SKM-1 treated with dmso at 0.1 percent for 144 hours (cell line): ENCODE measurements around the gene ABL1.
A peak's percentile ranks its signal among the peaks of the same experiment; 100 is the strongest.
"Not testable (repeated sequence)": the region's sequence is repeated elsewhere in the genome, so short reads cannot be mapped to it uniquely, and the experiment has no call there.

Experiments used
- DNase-seq: peaks from one replicate; lab custom pipeline; 2025; ENCODE audit not compliant: unreplicated experiment; lab: John Stamatoyannopoulos, UW

The ABL1 gene

GRCh38 chr9:130834371-130835336 is at the start of gene ABL1:
ABL1 (plus strand) TSS chr9:130835254; CDS start chr9:130835447, 193 bp downstream.
- DNase-seq = peak; percentile 82

GRCh38 chr9:130785940-130786508 is 49.0 kb upstream of the ABL1 start:
- no peak for DNase-seq

DNA sequence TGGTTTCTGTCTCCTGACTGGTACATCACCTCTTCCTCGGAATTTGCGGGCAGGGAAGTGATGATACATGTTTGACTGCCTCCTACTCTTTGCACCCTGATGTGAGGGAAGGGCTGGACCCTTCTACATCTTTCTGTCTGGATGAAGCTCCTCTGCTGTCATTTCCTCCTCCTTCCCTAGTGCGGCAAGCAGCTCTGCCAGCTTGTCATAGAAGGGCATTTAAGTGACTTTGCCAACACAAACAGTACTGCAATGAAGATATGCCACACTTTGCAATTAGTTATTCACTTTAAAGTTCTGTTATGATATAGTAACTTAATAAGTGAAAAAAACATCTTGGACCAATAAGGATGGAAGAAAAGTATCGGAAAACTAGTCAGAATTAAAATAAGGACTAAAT is 48.5 kb upstream of the ABL1 start:
- DNase-seq = no peak

DNA sequence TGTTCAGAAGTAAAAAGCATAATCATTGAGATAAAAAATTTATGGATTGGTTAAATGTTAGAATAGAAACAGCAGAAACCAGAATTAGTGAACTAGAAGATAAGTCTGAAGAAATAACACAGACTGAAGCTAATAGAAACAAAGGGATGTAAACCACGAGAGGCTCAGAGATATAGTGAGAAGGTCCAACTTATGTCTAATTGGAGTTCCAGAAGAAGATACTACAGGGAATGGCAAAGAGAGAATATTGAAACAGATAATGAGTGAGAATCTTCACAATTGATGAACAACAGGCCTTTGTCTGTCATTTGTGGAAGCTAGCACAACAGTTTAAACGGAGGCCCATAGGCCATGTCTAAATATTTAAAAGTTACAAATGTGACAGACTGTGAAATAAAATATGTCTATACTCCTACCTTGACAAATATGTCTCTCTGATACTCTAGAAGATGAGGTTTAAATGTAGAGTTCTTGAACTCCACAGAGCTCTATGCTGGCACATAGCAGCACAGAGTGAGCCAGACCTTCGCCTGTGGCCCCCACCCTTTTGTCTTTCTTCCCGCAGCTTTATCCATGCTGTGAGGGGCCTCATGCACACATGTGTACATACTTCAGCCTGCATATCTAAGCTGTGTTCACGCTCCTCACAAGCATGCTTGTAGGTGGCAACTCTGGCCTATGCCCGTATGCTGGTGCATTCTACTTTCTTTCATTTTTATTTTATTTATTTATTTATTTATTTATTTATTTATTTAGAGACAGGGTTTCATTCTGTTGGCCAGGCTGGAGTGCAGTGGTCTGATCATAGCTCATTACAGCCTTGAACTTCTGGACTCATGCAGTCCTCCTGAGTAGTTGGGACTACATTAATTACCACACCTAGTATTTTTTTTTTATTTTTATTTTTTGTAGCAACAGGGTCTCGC is 45.0 kb upstream of the ABL1 start:
- DNase-seq = no peak

GRCh38 chr9:130791303-130791894 is 43.7 kb upstream of the ABL1 start:
- DNase-seq = no peak

DNA sequence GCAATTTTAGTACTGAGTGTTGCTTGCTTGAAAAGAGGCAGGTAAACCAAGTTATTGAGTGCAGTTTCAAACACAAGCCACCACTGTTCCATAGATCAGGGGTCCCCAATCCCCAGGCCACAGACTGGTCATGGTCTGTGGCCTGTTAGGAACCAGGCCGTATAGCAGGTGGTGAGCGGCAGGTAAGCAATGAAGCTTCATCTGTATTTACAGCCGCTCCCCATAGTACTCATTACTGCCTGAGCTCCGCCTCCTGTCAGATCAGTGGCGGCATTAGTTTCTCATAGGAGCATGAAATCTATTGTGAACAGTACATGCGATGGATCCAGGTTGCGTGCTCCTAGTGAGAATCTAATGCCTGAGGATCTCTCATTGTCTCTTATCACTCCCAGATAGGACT is 41.5 kb upstream of the ABL1 start:
- no peak for DNase-seq

DNA sequence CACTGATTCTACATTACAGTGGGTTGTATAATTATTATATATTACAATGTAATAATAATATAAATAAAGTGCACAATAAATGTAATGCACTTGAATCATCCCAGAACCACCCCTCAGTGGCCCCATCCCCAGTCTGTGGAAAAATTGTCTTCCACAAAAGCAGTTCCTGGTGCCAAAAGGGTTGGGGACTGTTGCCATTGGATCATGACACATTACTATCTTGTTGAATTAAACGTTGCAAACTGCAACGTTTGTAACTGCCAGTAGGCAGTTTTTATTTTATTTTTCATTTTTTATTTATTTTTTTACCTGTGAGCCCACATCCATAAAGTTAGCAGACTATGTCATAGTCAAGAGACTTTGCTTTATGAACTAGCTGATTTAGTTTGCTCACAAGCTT is 41.0 kb upstream of the ABL1 start:
- DNase-seq = not testable (repeated sequence)

GRCh38 chr9:130794423-130794822 is 40.6 kb upstream of the ABL1 start:
- not testable (repeated sequence) for DNase-seq

DNA sequence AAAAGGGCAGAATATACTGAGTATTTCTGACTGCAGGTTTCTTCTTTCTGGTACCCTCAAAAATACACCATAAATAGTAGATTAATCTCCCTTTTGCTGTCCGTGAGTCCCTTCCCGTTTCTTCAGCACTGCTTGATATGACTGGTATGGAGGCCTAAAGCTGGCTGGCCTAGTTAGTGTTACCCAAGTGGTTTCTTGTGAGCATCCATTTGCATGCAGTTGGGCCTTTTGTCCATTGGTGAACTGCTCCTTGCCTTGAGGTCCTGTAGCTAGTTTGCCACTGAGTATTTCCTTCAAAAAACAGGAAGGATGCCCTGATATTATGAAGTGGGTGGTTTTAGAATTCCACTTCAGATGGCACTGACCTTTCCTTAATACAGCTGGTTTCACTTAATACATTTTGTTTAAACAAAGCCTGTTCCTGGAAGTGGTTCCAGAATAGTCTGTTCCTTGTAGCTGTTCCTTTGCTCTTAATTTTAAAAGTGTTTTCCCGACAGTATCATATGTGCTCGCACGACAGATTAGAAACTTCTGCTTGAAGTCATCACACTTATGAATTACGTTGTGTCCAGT is 40.0 kb upstream of the ABL1 start:
- DNase-seq = no peak

DNA sequence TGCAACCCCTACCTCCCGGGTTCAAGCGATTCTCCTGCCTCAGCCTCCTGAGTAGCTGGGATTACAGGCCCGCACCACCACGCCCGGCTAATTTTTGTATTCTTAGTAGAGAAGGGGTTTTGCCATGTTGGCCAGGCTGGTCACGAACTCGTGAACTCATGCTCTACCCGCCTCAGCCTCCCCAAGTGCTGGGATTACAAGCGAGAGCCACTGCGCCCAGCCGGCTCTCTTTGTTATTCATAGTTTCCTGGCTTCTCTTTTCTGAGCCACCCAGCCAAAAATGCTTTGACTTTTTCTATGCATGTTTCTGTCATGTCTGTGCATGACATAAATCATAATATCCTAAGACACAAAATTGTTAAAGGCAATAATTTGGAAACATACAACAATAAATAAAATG is 31.9 kb upstream of the ABL1 start:
- DNase-seq = not testable (repeated sequence)

- DNase-seq = peak; percentile 28
Measured at GRCh38 chr9:130805510-130806326, 29.3 kb upstream of the ABL1 start.

- no peak for DNase-seq
Measured at GRCh38 chr9:130806327-130806716, 28.7 kb upstream of the ABL1 start.

GRCh38 chr9:130810609-130811136 is 24.4 kb upstream of the ABL1 start:
- DNase-seq = no peak

GRCh38 chr9:130815242-130815808 is 19.7 kb upstream of the ABL1 start:
- no peak for DNase-seq

- no peak for DNase-seq
Measured at GRCh38 chr9:130817914-130818313, 17.1 kb upstream of the ABL1 start.

- no peak for DNase-seq
Measured at GRCh38 chr9:130820135-130820738, 14.8 kb upstream of the ABL1 start.

GRCh38 chr9:130823435-130823834 is 11.6 kb upstream of the ABL1 start:
- DNase-seq = no peak

- DNase-seq = no peak
Measured at GRCh38 chr9:130824079-130824478, 11.0 kb upstream of the ABL1 start.
